ENCODE measurements around the gene TBC1D22A.
"Not testable (repeated sequence)": the region's sequence is repeated elsewhere in the genome, so short reads cannot be mapped to it uniquely, and the experiment has no call there.

TBC1D22A gene

DNA sequence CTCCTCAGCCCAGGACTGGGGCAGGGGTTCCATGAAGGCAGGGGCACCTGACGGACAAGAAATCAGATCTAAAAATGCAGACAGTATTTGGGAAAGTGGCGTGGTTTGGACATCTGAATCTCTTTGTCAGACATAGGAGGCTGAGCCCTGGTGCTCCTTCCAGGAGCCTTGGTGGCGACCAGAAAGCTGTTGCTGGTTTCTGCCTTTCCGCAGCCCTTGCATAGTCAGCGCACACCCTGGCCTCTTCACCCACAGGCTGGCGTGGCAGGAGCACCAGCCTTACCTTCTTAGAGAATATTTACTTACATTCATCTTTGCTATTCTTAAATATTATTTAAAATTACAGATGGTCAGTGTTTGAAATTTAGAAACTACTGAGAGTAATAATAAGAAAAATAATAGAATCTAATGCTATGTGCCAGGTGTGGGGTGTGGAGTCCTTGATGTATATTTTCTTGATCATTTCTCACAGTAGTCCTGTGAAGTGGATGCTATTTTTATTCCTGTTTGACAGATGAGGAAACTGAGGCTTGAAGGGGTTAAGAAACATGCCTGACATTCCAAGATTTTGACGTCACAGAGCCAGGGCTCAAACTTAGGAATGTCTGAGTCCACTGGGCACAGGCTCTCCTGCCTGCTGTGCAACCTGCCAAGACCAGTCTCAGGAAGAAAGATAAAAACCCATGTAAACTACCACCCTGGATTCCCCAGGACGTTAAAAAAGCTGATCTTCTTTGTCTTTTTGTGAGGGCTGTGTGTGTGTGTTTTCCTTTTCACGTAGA lies 51.6 kb downstream of the TBC1D22A start:
- DNase-seq: no peak

DNA sequence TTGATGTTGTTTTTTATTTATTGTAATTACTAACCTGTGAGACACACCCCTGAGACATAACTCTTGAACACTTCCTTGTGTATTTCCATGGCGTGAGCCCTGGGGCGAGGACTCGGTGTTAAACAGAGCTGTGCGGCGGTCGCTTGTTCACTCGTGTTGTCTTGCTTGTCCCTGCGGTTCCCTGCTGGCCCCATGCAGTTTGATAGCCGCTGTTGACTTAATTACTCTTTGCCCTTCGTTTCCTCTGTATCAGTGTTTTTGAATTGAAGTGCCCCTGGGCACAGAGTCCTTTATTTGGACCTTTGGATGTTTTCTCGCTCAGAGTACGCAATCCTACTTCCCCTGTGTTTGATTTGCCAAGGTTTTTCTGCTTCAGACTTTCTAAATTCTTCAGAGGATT lies 52.7 kb downstream of the TBC1D22A start:
- DNase-seq: no peak

DNA sequence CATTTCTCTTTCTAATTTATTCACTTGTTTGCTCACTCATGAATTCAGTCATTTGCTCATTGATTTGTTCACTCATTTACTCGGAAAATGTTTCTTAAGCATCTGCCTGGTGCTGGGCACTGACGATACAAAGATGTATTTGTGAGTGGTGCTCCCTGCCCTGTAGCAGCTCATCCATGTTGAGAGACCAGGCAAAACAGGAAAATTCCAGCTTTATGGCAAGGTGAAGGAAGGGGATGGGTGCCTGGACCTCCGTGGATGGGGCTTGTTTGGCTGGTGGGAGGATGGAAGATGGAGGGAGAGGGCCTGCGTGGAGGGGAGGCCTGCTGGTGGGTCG lies 53.1 kb downstream of the TBC1D22A start:
- no peak for DNase-seq

DNA sequence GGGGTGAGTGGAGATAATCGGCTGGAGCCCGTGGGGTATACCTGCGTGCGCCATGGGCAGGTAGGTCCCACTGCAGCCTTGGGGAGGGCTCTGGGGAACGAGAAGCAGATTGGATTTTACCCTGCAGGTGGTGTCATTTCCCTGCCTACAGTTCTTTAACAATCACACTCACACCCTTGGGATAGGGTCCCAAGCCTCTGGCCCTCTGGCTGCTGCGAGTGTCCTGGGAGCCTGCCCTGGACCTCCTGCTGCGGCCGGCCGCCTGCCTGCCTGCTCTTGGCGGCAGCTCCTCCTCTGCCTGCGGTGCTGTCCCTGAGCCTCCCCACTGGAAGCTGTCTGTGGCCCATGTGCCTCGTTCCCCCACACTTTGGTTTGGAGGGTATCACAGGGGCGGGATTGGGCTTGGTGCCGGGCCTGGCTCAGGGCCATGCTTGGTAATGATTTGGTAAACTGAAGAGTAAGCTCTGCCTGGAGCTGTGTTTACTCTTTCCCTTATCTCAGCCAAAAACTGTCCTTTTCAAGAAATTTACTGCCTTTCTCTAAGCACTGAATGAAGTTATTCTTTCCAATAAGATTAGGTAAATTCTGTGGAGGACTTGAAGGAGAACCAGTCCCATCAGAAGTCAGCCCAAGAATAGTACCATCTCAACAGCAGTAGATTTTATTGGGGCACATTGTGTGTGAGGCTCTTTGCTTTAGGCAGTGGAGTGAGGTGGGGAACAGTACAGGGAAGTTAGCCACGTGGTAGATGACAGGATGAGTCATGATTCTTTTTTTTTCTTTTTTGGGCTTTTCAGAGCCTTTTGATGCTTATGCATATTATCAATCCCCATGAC lies 53.7 kb downstream of the TBC1D22A start:
- DNase-seq: no peak

DNA sequence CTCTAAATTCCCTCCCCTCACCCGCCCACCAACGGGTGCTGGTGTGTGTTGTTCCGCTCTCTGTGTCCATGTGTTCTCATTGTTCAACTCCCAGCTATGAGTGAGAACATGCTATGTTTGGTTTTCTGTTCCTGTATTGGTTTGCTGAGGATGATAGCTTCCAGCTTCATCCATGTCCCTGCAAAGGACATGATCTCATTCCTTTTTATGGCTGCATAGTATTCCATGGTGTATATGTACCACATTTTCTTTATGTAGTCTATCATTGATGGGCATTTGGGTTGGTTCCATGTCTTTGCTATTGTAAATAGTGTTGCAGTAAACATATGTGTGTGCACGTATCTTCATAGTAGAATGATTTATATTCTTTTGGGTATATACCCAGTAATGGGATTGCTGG lies 54.9 kb downstream of the TBC1D22A start:
- DNase-seq: not testable (repeated sequence)

DNA sequence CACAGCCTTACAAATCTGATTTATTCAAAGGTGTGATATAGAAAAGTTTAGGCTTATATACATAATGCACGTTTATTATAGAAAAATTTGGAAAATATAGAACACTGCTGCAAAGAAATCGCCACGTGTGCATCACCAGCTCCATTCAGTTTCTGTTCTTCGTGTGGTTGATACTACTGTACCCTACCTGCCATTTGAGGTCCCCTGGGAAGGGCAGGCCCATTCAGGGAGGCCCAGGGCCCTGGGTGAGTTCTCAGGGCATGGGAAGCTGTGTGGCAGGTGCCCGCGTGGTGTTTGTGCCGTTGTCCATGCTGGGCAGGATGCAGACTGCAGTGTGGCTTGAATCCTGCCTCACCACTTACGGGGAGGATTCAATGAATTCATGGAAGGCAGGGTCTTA lies 60.8 kb downstream of the TBC1D22A start:
- no peak for DNase-seq

DNA sequence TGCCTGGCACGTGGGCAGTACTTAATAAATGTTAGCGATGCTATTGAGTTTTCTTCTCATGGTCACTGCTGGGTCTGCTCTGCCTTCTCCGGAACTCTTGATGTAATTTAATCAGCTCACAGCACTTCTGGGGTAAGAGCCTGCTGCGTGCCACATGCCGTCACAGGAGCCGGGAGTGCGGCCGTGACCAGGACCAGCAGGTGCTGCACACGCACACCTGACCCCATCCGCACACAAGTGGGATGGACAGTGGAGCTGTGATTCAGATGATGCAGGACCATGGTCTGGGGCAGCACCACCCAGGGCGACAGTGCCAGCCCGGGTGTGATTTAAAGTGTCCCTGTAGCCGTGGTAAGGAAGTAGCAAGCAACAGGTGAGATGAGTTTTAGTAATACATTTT lies 61.2 kb downstream of the TBC1D22A start:
- DNase-seq: no peak

DNA sequence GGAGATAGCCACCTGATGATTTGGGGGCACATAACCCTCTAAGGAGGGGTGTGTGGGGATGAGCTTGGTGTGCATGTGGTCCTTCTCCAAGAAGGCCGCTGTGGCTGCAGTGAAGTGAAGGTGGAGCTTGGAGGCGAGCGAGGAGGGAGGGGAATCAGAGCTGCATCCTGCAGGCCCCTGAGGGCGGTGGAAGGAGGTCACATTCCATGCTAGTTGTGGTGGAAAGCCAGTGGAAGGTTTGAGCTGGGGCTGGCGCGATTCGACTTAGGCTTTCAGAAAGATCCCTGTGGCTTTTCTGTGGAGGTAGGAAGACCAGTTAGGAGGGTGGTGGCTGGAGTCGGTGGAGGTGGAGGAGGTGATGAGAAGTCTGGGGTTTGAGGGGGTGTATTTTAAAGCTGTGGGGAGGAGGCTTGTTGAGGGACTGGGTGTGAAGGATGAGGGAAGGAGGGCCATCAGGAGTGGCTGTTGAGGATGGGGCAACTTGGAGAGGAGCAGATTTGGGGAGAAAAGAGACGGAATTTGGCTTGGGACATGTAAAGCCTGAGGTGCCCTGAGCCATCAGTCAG lies 62.0 kb downstream of the TBC1D22A start:
- no peak for DNase-seq

DNA sequence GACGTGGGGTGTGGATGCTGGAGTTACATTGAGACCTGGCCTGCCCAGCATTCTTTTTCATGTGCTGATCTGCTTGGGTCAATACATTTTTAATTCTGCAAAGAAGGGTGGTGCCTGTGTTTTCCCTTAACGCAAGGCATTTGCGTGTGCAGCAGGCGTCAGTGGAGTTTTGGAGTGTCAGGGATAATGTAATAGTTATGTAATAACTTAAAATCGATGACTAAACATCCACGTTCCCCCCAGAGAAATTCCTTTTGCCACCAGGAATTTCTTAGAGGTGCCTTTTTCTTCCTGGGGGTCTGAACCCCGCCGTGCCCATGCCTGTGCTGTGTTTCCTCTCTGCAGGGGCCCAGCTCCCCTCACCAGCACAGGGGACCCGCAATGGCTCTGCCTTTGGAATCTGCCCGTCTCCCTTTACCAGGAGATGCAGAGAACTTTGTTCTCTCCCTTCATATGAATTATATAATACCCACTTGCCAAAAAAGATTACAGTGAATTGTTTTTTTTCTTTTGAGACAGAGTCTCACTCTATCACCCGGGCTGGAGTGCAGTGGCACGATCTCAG lies 62.6 kb downstream of the TBC1D22A start:
- no peak for DNase-seq

DNA sequence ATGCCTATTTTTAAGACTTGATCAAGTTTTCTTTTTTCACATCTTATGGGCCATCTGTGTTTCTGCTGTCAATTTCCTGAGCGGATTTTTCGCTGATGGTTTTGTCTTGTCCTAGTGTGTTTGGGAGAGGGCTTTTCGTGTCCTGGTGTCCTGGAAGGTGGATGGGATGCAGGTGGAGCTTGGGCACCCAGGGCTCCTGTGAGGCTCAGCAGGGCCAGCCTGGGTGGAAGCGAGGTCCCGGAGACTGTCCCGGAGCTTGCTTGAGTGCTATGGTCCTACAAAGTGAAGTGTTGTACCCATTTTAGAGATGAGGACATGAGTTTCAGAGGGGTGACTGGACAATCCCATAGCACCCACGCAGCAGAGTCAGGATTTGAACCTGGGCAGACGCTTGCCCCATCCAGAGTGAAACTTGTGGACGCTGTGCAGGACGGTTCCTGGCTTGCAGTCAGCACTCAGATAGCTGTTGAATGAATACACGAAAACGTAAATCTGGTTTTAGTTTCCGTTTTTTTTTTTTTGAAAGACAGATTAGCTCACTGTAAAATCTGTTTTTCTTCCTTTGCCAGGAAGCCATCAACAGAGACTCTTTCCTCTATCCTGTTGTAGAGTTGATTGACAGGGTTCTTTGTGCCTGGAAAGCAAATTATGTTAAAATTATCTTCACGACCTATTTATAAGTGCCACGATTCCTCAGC lies 64.1 kb downstream of the TBC1D22A start:
- DNase-seq: no peak

DNA sequence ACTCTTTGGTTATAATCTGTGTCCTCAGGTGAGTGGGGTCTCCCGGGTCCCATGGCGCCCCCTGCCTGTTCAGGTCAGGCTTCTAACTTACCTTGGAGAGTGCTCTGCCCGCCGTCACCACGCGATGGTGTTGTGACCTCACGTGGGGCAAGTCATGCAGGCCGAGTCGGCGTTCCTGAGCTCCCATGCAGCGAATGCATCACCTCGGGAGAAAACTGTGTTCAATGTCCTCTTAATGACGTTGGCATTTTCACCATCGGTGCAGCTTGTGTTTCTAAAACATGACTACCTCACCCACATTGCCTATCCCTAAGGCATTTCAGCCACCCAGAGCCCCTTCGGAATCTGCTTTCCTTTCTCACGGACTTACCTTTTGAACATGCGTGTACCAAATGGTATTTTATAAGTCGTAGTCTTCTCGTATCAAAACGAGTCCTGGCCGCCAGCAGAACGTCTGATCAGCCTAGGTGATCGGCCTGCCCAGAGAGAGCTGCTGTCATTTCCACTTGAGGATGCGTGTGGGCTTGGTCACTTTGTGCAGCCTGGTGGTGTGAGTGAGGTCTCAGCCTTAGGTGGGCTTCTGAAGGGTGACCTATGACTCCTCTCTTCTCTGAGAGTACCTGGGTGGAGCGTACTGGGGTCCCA lies 64.8 kb downstream of the TBC1D22A start:
- no peak for DNase-seq

DNA sequence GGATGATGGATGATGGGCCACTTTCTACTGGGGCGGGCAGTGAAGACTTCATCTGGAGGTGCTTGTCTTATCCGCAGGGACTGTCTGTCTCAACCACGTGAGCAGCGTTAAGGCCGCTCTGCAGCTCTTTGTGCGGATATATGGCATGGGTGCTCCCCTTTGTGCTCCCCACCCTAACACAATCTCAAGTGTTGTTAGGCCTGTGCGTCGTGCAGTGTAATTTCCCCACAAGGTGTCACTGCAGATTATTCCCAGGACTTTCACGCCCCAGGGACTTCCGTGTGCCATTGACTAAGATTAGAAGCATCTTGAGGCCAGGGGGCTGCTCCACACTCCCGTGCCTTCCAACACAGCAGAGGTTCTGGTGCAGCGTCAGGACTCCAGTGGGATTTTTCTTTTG lies 65.3 kb downstream of the TBC1D22A start:
- DNase-seq: no peak

DNA sequence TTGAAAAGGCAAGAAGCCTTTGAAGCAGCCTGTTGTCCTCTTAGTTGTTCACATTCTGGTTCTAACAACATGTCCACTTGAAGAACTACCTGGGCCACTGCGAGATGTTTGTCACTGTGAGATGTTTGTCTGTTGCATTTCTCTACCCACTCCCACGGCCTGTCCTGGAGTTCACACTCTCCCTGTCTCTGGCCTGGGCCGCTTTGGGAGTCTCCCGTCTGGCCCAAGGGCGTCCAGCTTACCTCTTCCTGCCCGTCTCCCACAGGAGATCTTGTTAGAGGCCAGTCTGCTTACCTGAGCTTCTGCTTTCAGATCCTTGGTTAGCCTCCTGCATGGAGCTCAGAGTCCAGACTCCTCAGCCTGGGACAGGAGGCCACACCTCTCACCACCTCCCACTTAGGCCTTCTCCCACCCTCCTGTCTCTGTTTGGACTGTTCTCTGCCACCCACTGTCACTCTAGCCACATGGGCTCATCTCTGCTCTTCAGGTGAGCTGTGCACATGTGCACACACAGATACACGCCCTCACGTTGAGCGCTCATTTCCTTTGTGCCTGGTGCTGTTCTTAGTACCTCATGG lies 66.0 kb downstream of the TBC1D22A start:
- DNase-seq: no peak

DNA sequence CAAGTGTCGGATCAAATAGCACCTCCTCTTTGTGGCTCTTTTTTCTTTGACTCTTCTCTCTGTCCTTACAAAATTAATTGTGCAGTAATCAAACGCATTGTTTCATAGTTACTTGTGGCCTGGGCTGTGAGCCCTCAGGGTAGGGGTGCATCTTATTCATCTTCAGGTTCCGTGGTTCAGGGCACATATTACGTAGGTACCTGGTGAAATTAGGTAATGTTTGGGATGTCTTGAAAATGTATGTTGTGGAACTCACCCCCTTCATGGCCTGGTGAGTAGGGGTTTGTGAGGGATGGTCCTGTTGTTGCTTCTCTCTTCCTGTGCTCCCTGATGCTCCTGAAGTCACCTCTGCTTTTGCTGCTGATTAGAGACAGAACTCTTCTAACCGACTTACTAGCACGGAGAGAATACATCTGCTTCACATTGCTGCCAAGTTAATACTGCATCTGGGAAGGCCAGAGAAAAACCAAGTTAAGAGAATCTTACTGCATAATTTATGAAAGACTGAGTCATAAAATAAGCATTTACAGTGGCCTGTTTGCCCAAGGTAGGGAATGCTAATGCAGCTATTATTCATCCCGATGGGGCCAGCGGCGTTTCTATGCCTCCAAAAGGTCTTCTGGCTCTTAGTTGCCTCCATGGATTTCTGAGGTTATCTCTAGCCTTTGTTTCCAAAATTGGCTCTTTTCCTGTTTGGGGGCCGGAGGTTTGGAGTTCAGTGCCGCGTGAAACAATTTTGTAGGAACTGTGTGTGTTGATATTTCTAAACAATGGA lies 66.9 kb downstream of the TBC1D22A start:
- no peak for DNase-seq

DNA sequence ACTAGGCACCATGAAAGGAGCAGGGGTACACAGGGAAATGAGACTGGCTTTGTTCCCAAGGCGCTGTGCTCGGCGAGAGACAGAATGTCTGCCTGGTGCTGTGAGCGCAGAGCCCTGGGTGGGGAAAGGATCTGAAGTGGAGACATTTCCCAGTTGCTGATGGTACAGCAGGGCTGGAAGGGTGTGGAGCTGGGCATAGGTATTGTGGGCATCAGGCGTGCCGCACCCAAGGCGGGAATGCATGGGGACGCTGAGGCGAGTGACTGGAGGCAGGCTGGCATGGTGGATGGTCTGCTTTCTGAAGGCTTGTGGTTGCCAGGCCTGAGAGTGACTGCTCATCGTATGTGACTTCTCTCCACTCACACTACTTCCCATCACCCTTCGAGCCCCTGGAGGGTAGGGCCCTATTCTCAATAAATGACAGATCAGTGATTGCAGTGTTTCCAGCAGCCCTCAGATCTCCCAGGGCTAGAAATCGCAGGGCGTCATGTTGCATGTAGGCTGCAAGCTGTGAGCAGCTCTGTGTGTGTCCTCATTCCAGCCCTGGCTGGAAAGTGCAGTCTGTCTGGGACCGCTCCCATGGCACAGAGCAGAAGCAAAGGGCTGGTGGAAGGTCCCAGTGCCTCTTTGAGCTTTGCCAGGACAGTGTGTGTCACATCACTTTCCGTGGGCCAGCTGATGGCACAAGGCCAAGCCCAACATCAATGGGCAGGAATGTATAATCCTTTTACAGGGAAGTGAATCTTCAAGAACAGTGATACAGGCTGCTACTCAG lies 67.7 kb downstream of the TBC1D22A start:
- DNase-seq: no peak

DNA sequence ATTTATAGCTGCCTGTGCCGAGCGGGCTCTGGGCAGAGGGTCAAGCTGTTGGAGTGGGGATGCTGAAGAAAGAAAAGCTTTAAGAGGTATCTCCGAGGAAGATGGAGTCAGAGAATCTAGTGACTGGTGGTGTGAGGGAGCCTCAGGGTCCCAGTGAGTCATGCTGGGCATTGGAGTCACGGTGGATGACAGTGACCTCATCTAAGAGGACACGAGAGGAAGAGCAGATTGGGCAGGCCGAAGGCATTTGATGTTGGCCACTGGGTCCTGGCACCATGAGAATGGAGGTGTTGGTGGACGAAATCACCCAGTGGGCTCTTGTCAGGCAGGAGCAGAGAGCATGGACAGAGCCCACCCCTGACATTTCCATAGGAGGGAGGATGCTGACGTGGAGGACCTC lies 68.4 kb downstream of the TBC1D22A start:
- no peak for DNase-seq

DNA sequence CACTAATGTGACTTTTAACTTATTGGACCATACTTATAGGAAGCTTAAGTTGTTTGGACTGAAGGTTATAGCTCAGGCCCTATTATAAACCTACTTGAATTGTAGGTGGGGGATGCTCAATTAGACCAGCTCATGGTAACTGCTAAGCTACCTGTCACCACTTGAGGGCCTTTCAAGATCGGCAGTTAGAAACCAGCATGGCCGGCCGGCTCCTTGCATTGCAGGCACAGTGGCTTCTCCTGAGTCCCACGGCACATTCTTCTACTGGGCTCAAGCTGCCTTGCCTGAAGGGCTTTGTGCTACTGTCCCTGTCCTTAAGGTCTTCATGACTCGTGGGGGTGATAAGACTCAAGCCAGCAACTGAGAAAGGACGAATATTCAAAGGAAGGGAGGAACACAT lies 70.8 kb downstream of the TBC1D22A start:
- no peak for DNase-seq

DNA sequence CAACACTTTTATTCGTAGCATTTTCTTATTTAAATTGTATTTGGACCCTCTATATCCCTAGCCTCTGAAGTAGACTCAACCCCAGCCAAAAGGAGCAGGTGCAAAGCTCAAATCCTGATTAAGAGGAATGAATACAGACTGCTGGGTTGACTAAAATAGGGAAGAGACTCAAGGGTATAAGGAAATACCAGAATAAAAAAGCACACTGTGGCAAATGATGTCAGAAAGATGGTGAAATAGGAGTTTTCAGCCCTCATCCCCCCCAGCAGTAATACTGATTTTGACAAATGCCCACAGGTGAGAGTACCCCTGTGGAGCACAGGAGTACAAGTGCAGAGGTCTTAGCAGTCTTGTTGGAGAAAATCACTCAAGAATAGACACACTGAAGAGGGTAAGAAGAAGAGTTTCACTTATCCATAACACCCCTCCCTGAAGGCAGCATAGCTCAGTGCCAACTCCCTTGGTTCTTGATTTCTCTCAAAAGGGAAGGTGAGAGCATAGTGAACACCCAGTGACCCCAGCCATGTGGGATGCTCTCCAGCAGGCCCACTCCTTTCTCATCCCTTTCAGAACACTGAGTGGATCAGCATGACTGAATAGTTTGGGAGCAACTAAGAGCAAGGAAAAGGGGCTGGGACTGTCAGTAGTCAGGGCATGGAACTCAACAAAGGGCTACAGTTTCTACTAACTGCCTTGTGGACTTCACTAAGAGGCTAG lies 71.7 kb downstream of the TBC1D22A start:
- no peak for DNase-seq

DNA sequence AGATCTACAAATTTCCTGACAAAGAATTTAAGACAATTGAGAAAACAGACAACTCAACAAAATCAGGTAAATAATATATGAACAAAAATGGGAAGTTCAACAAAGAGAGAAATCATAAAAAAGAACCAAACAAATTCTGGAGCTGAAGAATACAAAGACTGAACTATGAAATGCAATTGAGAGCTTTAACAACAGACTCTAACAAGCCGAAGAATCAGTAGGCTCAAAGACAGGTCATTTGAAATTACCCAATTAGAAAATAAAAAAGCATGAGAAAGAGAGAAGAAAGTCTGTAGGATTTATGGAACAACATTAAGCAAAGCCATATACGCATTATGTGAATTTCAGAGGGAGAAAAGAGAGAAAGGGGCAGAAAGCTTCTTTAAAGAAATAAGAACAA lies 72.8 kb downstream of the TBC1D22A start:
- DNase-seq: no peak

DNA sequence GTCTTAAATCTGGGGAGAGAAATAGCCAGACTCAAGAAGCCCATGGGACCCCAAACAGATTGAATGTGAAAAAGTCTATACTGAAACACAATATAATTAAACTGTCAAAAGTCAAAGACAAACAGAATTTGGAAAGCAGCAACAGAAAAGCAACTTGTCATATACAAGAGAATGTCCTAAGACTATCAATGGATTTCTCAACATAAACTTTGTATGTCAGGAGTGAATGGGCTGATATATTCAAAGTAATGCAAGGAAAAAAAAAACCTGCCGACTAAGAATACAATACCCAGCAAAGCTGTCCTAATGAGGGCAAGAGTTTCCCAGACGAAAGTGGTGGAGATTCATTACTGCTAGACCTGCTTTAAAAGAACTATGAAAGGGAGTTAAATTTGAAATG lies 73.2 kb downstream of the TBC1D22A start:
- no peak for DNase-seq
